HG03575 (cell line): ENCODE results near the gene FANCM.
A peak's percentile ranks its signal among the peaks of the same experiment; 100 is the strongest.

ENCODE experiments used
- ATAC-seq: cut with Tn5 transposase; IDR thresholded peaks from one replicate; pipeline ENCODE4 v1.9.1; 2021; ENCODE audit not compliant: unreplicated experiment, insufficient number of reproducible peaks, low FRiP score; ENCODE audit errors: extremely low read depth

Gene FANCM

GRCh38 chr14:45135659-45136395 lies at the start of gene FANCM:
Gene FANCM (plus strand): TSS chr14:45135930. CDS start chr14:45136032, 102 bp downstream.
- peak; percentile 33 for ATAC-seq

- ATAC-seq = peak; percentile 70
Observed at GRCh38 chr14:45089813-45090212, 45.9 kb upstream of the FANCM start.

- ATAC-seq = no peak
Observed at GRCh38 chr14:45091710-45092109, 44.0 kb upstream of the FANCM start.

GRCh38 chr14:45094275-45094674 lies 41.5 kb upstream of the FANCM start:
- ATAC-seq = no peak

- no peak for ATAC-seq
Observed at GRCh38 chr14:45095143-45095542, 40.6 kb upstream of the FANCM start.

GRCh38 chr14:45096218-45096617 lies 39.5 kb upstream of the FANCM start:
- no peak for ATAC-seq

- no peak for ATAC-seq
Observed at GRCh38 chr14:45103806-45104205, 31.9 kb upstream of the FANCM start.

- no peak for ATAC-seq
Observed at GRCh38 chr14:45104561-45104960, 31.2 kb upstream of the FANCM start.

- no peak for ATAC-seq
Observed at GRCh38 chr14:45112896-45113781, 22.6 kb upstream of the FANCM start.

- no peak for ATAC-seq
Observed at GRCh38 chr14:45114327-45114726, 21.4 kb upstream of the FANCM start.

- ATAC-seq = no peak
Observed at GRCh38 chr14:45118594-45118993, 17.1 kb upstream of the FANCM start.

- ATAC-seq = no peak
Observed at GRCh38 chr14:45120096-45120495, 15.6 kb upstream of the FANCM start.

GRCh38 chr14:45123271-45123670 lies 12.5 kb upstream of the FANCM start:
- ATAC-seq = no peak

- ATAC-seq = no peak
Observed at GRCh38 chr14:45125754-45126153, 10.0 kb upstream of the FANCM start.

GRCh38 chr14:45128963-45129629 lies 6.6 kb upstream of the FANCM start:
- ATAC-seq = no peak

GRCh38 chr14:45133683-45134050 lies 2.1 kb upstream of the FANCM start:
- ATAC-seq = no peak

- peak; percentile 86 for ATAC-seq
Observed at GRCh38 chr14:45134051-45134958, 1.4 kb upstream of the FANCM start, which contains the start of gene FKBP3. Gene FKBP3 (minus strand): TSS chr14:45134481. CDS start chr14:45134456, 25 bp downstream.

- no peak for ATAC-seq
Observed at GRCh38 chr14:45135156-45135555, 574 bp upstream of the FANCM start.

- no peak for ATAC-seq
Observed at GRCh38 chr14:45136399-45136798, 669 bp downstream of the FANCM start.
